ENCODE data around the gene TXLNB. TPM values are rescaled to one million over a fixed set of nuclear protein-coding genes. Genes with fewer than 3 reads are reported as not detected.

The TXLNB gene
- total RNA-seq, 2 experiments from 2014 or later, result 7.9 to 12.4 TPM

GRCh38 chr6:139297921-139298320 lies 6.1 kb upstream of the TXLNB start:
- ChIA-PET POLR2A (interaction anchor here (0.7 kb wide), 1 partner anchor 271 kb away, joined by 3 read pairs; no protein-coding TSS in a partner anchor), CTCF (ENCODE audit: unreplicated experiment) (no interaction called here)
- Histone ChIP-seq H3K4me3 (ENCODE audit: low read depth, low read length, poor library complexity, severe bottlenecking) (no peak overlapping the region), H3K4me2 (ENCODE audit: low read length) (no peak overlapping the region), H3K9me2 (ENCODE audit: insufficient read depth, low read length) (no peaks in the 10 kb centered on the region), H3K79me2 (ENCODE audit: insufficient read depth, low read depth, low read length) (peaks cover 12% of the 10 kb centered on the region; the same call in 1 of the 2 replicates), H3K36me3 (ENCODE audit: insufficient read depth, low read length) (peaks cover 30% of the 10 kb centered on the region), H4K20me1 (ENCODE audit: insufficient read depth, low read length) (no peaks in the 10 kb centered on the region), H2AFZ (ENCODE audit: low read length) (no peak overlapping the region), H3K27ac (ENCODE audit: low read depth, low read length, poor library complexity, severe bottlenecking) (no peak overlapping the region), H3K9me3 (ENCODE audit: low read length) (peaks cover 11% of the 10 kb centered on the region; the same call in 1 of the 2 replicates), H3K4me1 (ENCODE audit: insufficient read depth, low read length, poor library complexity, severe bottlenecking) (peaks cover 20% of the 10 kb centered on the region)
- TF ChIP-seq CTCF (conservative IDR thresholded peaks at IDR 0.05; ENCODE audit: low read length), result no peak
- TF ChIP-seq EZH2phosphoT487 (IDR thresholded peaks at IDR 0.05; ENCODE audit: borderline replicate concordance, low read depth, low read length), result no peak
- intact Hi-C loops (cut with micrococcal nuclease; ENCODE audit: unreplicated experiment), result no loop called here
- no peak for DNase-seq (ENCODE audit: low spot score)
- BruUV-seq (replicated peaks), result no TSS peak

- Histone ChIP-seq H3K4me3 (ENCODE audit: low read depth, low read length, poor library complexity, severe bottlenecking) (no peak overlapping the region), H3K27ac (ENCODE audit: low read depth, low read length, poor library complexity, severe bottlenecking) (no peak overlapping the region), H3K36me3 (ENCODE audit: insufficient read depth, low read length) (peaks cover 34% of the 10 kb centered on the region), H3K9me3 (ENCODE audit: low read length) (peaks cover 11% of the 10 kb centered on the region; the same call in 1 of the 2 replicates), H2AFZ (ENCODE audit: low read length) (no peak overlapping the region), H3K9me2 (ENCODE audit: insufficient read depth, low read length) (no peaks in the 10 kb centered on the region), H3K79me2 (ENCODE audit: insufficient read depth, low read depth, low read length) (peaks cover 12% of the 10 kb centered on the region; the same call in 1 of the 2 replicates), H4K20me1 (ENCODE audit: insufficient read depth, low read length) (no peaks in the 10 kb centered on the region), H3K4me2 (ENCODE audit: low read length) (no peak overlapping the region), H3K4me1 (ENCODE audit: insufficient read depth, low read length, poor library complexity, severe bottlenecking) (peaks cover 30% of the 10 kb centered on the region)
- CTCF ChIA-PET (ENCODE audit: unreplicated experiment), result no interaction called here
- intact Hi-C loops (cut with micrococcal nuclease; ENCODE audit: unreplicated experiment), result no loop called here
- POLR2A ChIA-PET, result no interaction called here
- no TSS peak for BruUV-seq (replicated peaks)
- DNase-seq (ENCODE audit: low spot score), result no peak
- no peak for TF ChIP-seq EZH2phosphoT487 (IDR thresholded peaks at IDR 0.05; ENCODE audit: borderline replicate concordance, low read depth, low read length)
Observed at GRCh38 chr6:139296927-139297326, 5.1 kb upstream of the TXLNB start.

GRCh38 chr6:139295901-139296300 lies 4.1 kb upstream of the TXLNB start:
- no peak overlapping the region for H3K4me2 ChIP-seq (ENCODE audit: low read length)
- no peaks in the 10 kb centered on the region for H3K9me2 ChIP-seq (ENCODE audit: insufficient read depth, low read length)
- no peak for TF ChIP-seq EZH2phosphoT487 (IDR thresholded peaks at IDR 0.05; ENCODE audit: borderline replicate concordance, low read depth, low read length)
- TF ChIP-seq CTCF (conservative IDR thresholded peaks at IDR 0.05; ENCODE audit: low read length), result no peak
- no peak overlapping the region for H2AFZ ChIP-seq (ENCODE audit: low read length)
- H3K4me1 ChIP-seq (ENCODE audit: insufficient read depth, low read length, poor library complexity, severe bottlenecking), result peaks cover 40% of the 10 kb centered on the region
- DNase-seq (ENCODE audit: low spot score), result no peak
- peaks cover 34% of the 10 kb centered on the region for H3K36me3 ChIP-seq (ENCODE audit: insufficient read depth, low read length)
- intact Hi-C loops (cut with micrococcal nuclease; ENCODE audit: unreplicated experiment), result no loop called here
- no peaks in the 10 kb centered on the region for H4K20me1 ChIP-seq (ENCODE audit: insufficient read depth, low read length)
- BruUV-seq (replicated peaks), result no TSS peak
- CTCF ChIA-PET (ENCODE audit: unreplicated experiment), result no interaction called here
- H3K4me3 ChIP-seq (ENCODE audit: low read depth, low read length, poor library complexity, severe bottlenecking), result no peak overlapping the region
- H3K9me3 ChIP-seq (ENCODE audit: low read length), result peaks cover 11% of the 10 kb centered on the region; the same call in 1 of the 2 replicates
- H3K27ac ChIP-seq (ENCODE audit: low read depth, low read length, poor library complexity, severe bottlenecking), result no peak overlapping the region
- H3K79me2 ChIP-seq (ENCODE audit: insufficient read depth, low read depth, low read length), result peaks cover 20% of the 10 kb centered on the region; the same call in 1 of the 2 replicates
- POLR2A ChIA-PET, result no interaction called here

Data from OCI-LY7 (cell line).